ENCODE measurements around the gene NUMB.

- no peak for TF ChIP-seq CTCF (IDR thresholded peaks at IDR 0.05; ENCODE audit: low read depth, low read length, missing input control)
- TF ChIP-seq REST (IDR thresholded peaks at IDR 0.05), result no peak
- TF ChIP-seq SP1 (IDR thresholded peaks at IDR 0.05), result no peak
- TF ChIP-seq RXRA (IDR thresholded peaks at IDR 0.05), result no peak
- TF ChIP-seq MAX (IDR thresholded peaks at IDR 0.05), result no peak
- no peak for TF ChIP-seq JUND (IDR thresholded peaks at IDR 0.05)
Observed at GRCh38 chr14:73477618-73478266, 19.4 kb upstream of the NUMB start.
